ENCODE results near the gene TCFL5.
"Not testable (repeated sequence)": the region's sequence is repeated elsewhere in the genome, so short reads cannot be mapped to it uniquely, and the experiment has no call there.

TCFL5 gene

GRCh38 chr20:62850333-62850974, 11.2 kb downstream of the TCFL5 start:
- H3K36me3 ChIP-seq (ENCODE audit: low read length): 0 out of 2 replicates have a peak, but pooled peaks cover 3% of the 10 kb centered on the region
- H3K27me3 ChIP-seq (ENCODE audit: low read length): no peaks in the 10 kb centered on the region

GRCh38 chr20:62849431-62849830, 12.2 kb downstream of the TCFL5 start:
- H3K9me3 ChIP-seq (ENCODE audit: insufficient read depth, low read length): no peaks in the 10 kb centered on the region
- H3K79me2 ChIP-seq (ENCODE audit: insufficient read depth, low read length): no peaks in the 10 kb centered on the region
- H3F3A ChIP-seq (ENCODE audit: insufficient read depth): no peaks in the 10 kb centered on the region
- no peak for TF ChIP-seq CTCF (IDR thresholded peaks at IDR 0.05; ENCODE audit: insufficient read depth, low read length, poor library complexity, severe bottlenecking)
- TF ChIP-seq EZH2phosphoT487 (conservative IDR thresholded peaks at IDR 0.05; ENCODE audit: low read length): no peak
- H2AFZ ChIP-seq (ENCODE audit: low read depth, low read length, severe bottlenecking): no peak overlapping the region
- no peaks in the 10 kb centered on the region for H4K20me1 ChIP-seq (ENCODE audit: low read depth, low read length)
- H3K27ac ChIP-seq (ENCODE audit: low read depth, low read length): peak overlapping the region; percentile 56
- H3K9ac ChIP-seq (ENCODE audit: low read length): no peak overlapping the region
- H3K4me2 ChIP-seq (ENCODE audit: low read depth, low read length, poor library complexity, severe bottlenecking): no peak overlapping the region
- H3K4me3 ChIP-seq (ENCODE audit: insufficient read depth, low read length, poor library complexity, severe bottlenecking): no peak overlapping the region
- H3K27me3 ChIP-seq (ENCODE audit: low read length): no peaks in the 10 kb centered on the region
- H3K9me2 ChIP-seq (replicated peaks; ENCODE audit: insufficient read depth, low read length): no peaks in the 10 kb centered on the region
- 0 out of 2 replicates have a peak, but pooled peaks cover 3% of the 10 kb centered on the region for H3K36me3 ChIP-seq (ENCODE audit: low read length)

More at GRCh38 chr20:62850333-62850974, 11.2 kb downstream of the TCFL5 start:
- H3K9me3 ChIP-seq (ENCODE audit: insufficient read depth, low read length): no peaks in the 10 kb centered on the region
- no peak overlapping the region for H2AFZ ChIP-seq (ENCODE audit: low read depth, low read length, severe bottlenecking)
- TF ChIP-seq EZH2phosphoT487 (conservative IDR thresholded peaks at IDR 0.05; ENCODE audit: low read length): no peak
- no peaks in the 10 kb centered on the region for H3K79me2 ChIP-seq (ENCODE audit: insufficient read depth, low read length)
- no peaks in the 10 kb centered on the region for H3K9me2 ChIP-seq (replicated peaks; ENCODE audit: insufficient read depth, low read length)
- no peaks in the 10 kb centered on the region for H4K20me1 ChIP-seq (ENCODE audit: low read depth, low read length)
- H3K27ac ChIP-seq (ENCODE audit: low read depth, low read length): no peak overlapping the region
- no peak overlapping the region for H3K4me2 ChIP-seq (ENCODE audit: low read depth, low read length, poor library complexity, severe bottlenecking)
- no peak overlapping the region for H3K9ac ChIP-seq (ENCODE audit: low read length)
- no peaks in the 10 kb centered on the region for H3F3A ChIP-seq (ENCODE audit: insufficient read depth)
- no peak overlapping the region for H3K4me3 ChIP-seq (ENCODE audit: insufficient read depth, low read length, poor library complexity, severe bottlenecking)

- not testable (repeated sequence) for H3K9me2 ChIP-seq (replicated peaks; ENCODE audit: insufficient read depth, low read length); H3K9ac ChIP-seq (ENCODE audit: low read length); H3K36me3 ChIP-seq (ENCODE audit: low read length); H3K4me3 ChIP-seq (ENCODE audit: insufficient read depth, low read length, poor library complexity, severe bottlenecking); H3K79me2 ChIP-seq (ENCODE audit: insufficient read depth, low read length); H4K20me1 ChIP-seq (ENCODE audit: low read depth, low read length); H3K9me3 ChIP-seq (ENCODE audit: insufficient read depth, low read length); H3K4me2 ChIP-seq (ENCODE audit: low read depth, low read length, poor library complexity, severe bottlenecking); H3F3A ChIP-seq (ENCODE audit: insufficient read depth); H2AFZ ChIP-seq (ENCODE audit: low read depth, low read length, severe bottlenecking); H3K27me3 ChIP-seq (ENCODE audit: low read length)
- peak overlapping the region; percentile 56 for H3K27ac ChIP-seq (ENCODE audit: low read depth, low read length)
Measured at GRCh38 chr20:62848917-62849316, 12.7 kb downstream of the TCFL5 start.

- no peak overlapping the region for H3K9ac ChIP-seq (ENCODE audit: low read length)
- H4K20me1 ChIP-seq (ENCODE audit: low read depth, low read length): no peaks in the 10 kb centered on the region
- 0 out of 2 replicates have a peak, but pooled peaks cover 3% of the 10 kb centered on the region for H3K36me3 ChIP-seq (ENCODE audit: low read length)
- H3K27me3 ChIP-seq (ENCODE audit: low read length): no peaks in the 10 kb centered on the region
- no peaks in the 10 kb centered on the region for H3K79me2 ChIP-seq (ENCODE audit: insufficient read depth, low read length)
- no peaks in the 10 kb centered on the region for H3F3A ChIP-seq (ENCODE audit: insufficient read depth)
- H3K9me3 ChIP-seq (ENCODE audit: insufficient read depth, low read length): no peaks in the 10 kb centered on the region
- no peak overlapping the region for H3K4me2 ChIP-seq (ENCODE audit: low read depth, low read length, poor library complexity, severe bottlenecking)
- no peaks in the 10 kb centered on the region for H3K9me2 ChIP-seq (replicated peaks; ENCODE audit: insufficient read depth, low read length)
- H2AFZ ChIP-seq (ENCODE audit: low read depth, low read length, severe bottlenecking): no peak overlapping the region
- no peak for TF ChIP-seq CTCF (IDR thresholded peaks at IDR 0.05; ENCODE audit: insufficient read depth, low read length, poor library complexity, severe bottlenecking)
- TF ChIP-seq EZH2phosphoT487 (conservative IDR thresholded peaks at IDR 0.05; ENCODE audit: low read length): no peak
- no peak overlapping the region for H3K4me3 ChIP-seq (ENCODE audit: insufficient read depth, low read length, poor library complexity, severe bottlenecking)
- H3K27ac ChIP-seq (ENCODE audit: low read depth, low read length): no peak overlapping the region
Measured at GRCh38 chr20:62846166-62846890, 15.3 kb downstream of the TCFL5 start.

Measured in SU-DHL-6 (cell line).